ENCODE measurements around the gene NOP14.
A peak's percentile ranks its signal among the peaks of the same experiment; 100 is the strongest.

The NOP14 gene

DNA sequence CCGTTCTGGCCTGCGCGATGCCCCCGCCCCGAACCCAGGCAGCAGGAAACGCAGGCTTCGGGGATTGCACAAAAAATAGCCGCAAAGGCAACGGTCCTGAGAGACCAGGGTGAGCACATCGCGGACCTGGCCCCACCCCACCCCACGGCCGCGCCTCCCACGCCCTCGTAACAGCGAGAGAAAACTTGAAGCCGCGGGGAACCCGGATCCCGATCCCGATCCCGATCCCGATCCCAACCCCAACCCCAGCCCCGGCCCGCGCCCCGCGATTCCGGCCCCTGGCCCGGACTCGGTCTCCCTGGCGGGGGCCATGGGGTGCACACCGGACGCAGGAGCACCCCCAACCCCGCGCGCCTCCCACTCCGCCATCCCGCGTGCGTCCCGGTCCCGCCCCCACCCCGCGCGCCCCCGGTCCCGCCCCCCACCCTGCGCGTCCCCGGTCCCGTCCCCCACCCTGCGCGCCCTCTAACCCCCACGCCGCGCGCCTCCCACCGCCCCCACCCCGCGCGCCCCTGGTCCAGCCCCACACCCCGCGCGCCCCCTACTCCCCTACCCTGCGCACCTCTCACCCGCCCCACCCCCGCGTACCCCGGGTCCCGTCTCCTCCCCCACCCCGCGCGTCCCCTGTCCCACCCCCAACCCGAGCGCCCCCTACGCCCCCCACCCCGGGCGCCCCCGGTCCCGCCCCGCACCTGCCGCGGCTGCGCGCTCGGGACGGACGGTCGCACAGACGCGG, 29.0 kb downstream of the NOP14 start:
- Mint-ChIP-seq H3K27me3 (ENCODE audit: low read depth) (no peaks in the 10 kb centered on the region), H3K36me3 (ENCODE audit: low read depth) (peaks cover 15% of the 10 kb centered on the region), H3K4me1 (peaks cover 23% of the 10 kb centered on the region), H3K9me3 (no peaks in the 10 kb centered on the region), H3K4me3 (peak overlapping the region; percentile 76 to 88 (median 78)), H3K27ac (no peak overlapping the region)
- TF ChIP-seq, protein P1, sequence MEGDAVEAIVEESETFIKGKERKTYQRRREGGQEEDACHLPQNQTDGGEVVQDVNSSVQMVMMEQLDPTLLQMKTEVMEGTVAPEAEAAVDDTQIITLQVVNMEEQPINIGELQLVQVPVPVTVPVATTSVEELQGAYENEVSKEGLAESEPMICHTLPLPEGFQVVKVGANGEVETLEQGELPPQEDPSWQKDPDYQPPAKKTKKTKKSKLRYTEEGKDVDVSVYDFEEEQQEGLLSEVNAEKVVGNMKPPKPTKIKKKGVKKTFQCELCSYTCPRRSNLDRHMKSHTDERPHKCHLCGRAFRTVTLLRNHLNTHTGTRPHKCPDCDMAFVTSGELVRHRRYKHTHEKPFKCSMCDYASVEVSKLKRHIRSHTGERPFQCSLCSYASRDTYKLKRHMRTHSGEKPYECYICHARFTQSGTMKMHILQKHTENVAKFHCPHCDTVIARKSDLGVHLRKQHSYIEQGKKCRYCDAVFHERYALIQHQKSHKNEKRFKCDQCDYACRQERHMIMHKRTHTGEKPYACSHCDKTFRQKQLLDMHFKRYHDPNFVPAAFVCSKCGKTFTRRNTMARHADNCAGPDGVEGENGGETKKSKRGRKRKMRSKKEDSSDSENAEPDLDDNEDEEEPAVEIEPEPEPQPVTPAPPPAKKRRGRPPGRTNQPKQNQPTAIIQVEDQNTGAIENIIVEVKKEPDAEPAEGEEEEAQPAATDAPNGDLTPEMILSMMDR (IDR thresholded peaks at IDR 0.05; ENCODE audit: unreplicated experiment in 3 of 3): no peak

DNA sequence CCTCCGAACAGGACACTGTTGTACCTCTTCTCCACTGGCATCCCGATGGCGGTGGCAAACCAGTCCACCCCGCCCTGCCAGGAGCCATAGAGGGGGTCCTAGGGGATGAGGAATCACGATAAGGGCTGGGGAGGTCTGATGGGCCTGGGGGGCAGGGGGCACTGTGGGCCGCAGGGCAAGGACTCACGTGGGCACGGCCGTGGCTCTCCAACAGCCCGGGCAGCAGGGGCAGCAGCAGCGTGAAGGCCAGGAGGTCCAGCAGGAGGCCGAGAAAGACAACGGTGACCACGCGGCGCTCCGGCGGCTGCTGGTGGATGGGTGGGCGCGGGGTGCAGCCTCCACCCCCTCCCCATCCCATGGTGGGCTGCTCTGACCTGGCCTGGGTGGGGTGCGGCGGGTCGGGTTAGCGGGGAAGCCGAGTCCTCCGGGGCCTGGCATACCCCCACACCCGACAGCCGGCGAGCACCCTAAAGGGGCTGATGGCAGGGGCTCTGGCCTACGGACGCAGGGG, 29.6 kb downstream of the NOP14 start:
- peak overlapping the region; percentile 88 to 95 (median 92) for H3K4me3 Mint-ChIP-seq
- TF ChIP-seq, protein P1 (IDR thresholded peaks at IDR 0.05; ENCODE audit: unreplicated experiment in 3 of 3): no peak
- H3K9me3 Mint-ChIP-seq: no peaks in the 10 kb centered on the region
- peaks cover 13% of the 10 kb centered on the region for H3K36me3 Mint-ChIP-seq (ENCODE audit: low read depth)
- peak overlapping the region in 1 of 3 experiments; percentile 81 for H3K27ac Mint-ChIP-seq
- no peaks in the 10 kb centered on the region for H3K27me3 Mint-ChIP-seq (ENCODE audit: low read depth)
- H3K4me1 Mint-ChIP-seq: peaks cover 23% of the 10 kb centered on the region

DNA sequence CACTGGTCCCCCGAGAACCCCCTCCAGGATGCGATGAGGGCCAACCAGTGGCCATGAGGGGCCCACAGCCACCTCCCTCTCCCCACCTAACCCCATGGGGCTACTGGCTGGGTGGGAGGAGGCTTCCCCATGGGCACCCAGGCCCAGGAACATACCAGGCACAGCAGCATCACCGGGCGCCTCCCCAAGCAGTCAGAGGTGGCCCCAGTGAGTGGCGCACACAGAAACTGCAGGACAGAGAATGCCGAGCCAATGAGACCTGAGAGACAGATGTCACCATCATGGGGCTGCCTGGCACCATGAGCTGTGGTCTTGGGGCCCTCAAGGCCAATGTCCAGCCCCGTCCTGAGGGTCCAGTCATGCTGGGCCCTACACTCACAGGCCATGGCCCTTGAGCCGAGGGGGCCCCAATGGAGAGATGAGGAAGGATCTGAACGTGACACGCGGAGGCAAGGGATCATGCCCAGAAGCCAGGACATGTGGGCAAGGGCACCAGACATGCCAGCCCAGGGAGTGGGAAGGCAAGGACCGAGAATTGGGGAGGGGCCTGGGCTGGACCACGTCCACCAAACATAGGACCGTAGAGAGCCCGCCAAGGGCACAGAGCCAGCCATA, 30.1 kb downstream of the NOP14 start:
- H3K9me3 Mint-ChIP-seq: no peaks in the 10 kb centered on the region
- TF ChIP-seq, protein P1 (IDR thresholded peaks at IDR 0.05; ENCODE audit: unreplicated experiment in 3 of 3): no peak
- peaks cover 15% of the 10 kb centered on the region for H3K36me3 Mint-ChIP-seq (ENCODE audit: low read depth)
- H3K4me3 Mint-ChIP-seq: peak overlapping the region; percentile 88 to 95 (median 92)
- peak overlapping the region in 2 of 3 experiments; percentile 81 to 94 for H3K27ac Mint-ChIP-seq
- H3K27me3 Mint-ChIP-seq (ENCODE audit: low read depth): no peaks in the 10 kb centered on the region
- peaks cover 23% of the 10 kb centered on the region for H3K4me1 Mint-ChIP-seq

DNA sequence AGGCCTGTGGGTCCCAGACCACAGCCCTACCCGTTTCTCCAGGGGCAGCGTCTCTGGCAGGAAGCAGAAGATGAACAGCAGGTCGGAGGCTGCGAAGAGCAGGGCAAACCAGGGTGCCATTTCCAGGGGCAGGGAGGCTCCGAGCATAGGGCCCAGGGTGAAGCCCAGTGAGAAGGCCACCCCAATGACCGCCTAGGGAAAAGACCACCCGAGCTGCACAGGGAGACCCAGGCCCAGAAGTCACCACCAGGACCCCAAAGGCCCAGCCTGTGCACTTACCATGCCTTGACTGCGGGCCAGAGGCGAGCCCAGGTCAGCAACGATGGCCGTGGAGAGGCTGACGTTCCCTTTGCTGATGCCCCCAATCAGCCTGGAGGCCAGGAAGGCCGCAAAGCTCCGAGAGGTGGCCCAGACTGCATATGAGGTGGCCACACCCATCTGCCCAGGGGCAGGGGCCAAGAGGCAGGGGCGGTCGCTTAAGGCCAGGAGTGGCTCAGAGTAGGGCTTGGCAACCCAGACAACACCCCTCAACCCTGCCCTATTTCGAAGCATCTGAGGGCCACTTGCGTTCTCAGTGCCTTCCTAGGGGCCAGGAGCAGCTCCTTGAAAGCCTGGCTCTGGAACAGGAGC, 30.8 kb downstream of the NOP14 start:
- no peaks in the 10 kb centered on the region for H3K27me3 Mint-ChIP-seq (ENCODE audit: low read depth)
- no peaks in the 10 kb centered on the region for H3K9me3 Mint-ChIP-seq
- H3K4me3 Mint-ChIP-seq: peak overlapping the region; percentile 88 to 95 (median 92)
- H3K36me3 Mint-ChIP-seq (ENCODE audit: low read depth): peaks cover 18% of the 10 kb centered on the region
- TF ChIP-seq, protein P1 (IDR thresholded peaks at IDR 0.05; ENCODE audit: unreplicated experiment in 3 of 3): no peak
- peaks cover 23% of the 10 kb centered on the region for H3K4me1 Mint-ChIP-seq
- no peak overlapping the region for H3K27ac Mint-ChIP-seq

DNA sequence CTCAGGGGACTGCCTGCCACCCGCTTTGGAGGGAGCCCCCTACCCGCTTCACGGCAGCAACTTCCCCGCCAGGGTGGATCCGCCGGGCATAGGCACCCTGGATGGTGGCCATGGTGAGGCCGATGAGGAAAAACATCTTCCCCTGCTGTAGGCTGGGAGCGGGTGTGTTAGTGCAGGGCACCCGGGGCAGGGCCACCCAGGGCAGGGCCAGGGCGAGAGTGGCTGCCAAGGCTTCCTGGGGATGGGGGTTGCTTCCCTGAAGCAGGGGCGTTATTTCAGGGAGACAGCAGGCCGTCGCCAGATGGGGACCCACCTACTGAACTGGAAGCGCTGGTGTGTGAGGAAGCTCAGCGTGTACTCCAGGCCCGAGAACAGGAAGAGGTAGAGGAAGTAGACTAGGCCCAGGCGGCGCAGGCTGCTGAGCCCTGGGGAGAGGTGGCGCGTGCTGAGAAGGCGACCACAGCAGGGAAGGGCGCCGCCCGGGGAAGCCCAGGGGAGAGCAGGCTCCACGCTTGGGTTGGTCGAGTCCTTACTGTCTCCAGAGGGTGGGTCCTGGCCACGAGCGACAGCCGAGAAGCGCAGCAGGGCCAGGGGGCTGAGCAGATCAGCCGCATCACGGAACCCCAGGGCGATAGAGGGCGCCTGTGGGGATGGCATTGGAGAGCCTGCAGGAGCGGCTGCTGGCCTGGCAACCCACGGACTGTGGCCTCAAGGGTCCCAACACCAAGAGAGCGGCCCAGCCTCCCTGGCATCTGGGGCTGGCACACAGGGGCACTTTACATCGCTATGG, 31.5 kb downstream of the NOP14 start:
- H3K27me3 Mint-ChIP-seq (ENCODE audit: low read depth): no peaks in the 10 kb centered on the region

More for the DNA sequence above, 31.5 kb downstream of the NOP14 start:
- Mint-ChIP-seq H3K27ac (no peak overlapping the region), H3K36me3 (ENCODE audit: low read depth) (peaks cover 19% of the 10 kb centered on the region), H3K4me3 (peak overlapping the region; percentile 88 to 95 (median 92)), H3K4me1 (peaks cover 18% of the 10 kb centered on the region), H3K9me3 (no peaks in the 10 kb centered on the region)
- TF ChIP-seq, protein P1 (IDR thresholded peaks at IDR 0.05; ENCODE audit: unreplicated experiment in 3 of 3): no peak

All from nephron (organoid).